GM18502 (cell line): ENCODE data around the gene LBP.
"Not testable (repeated sequence)": the region's sequence is repeated elsewhere in the genome, so short reads cannot be mapped to it uniquely, and the experiment has no call there.

Experiments
- ATAC-seq: cut with Tn5 transposase; IDR thresholded peaks from one replicate; pipeline ENCODE4 v1.9.1; 2021; ENCODE audit warnings: mild to moderate bottlenecking; ENCODE audit not compliant: unreplicated experiment, poor library complexity

LBP gene

GRCh38 chr20:38346247-38346651 is at the start of gene LBP:
Gene LBP, plus strand, starts transcription at chr20:38346482. Its CDS starts 35 bp downstream, at chr20:38346517.
- ATAC-seq, result no peak

- no peak for ATAC-seq
Observed at GRCh38 chr20:38297916-38298674, 48.2 kb upstream of the LBP start.

GRCh38 chr20:38298768-38299288 is 47.5 kb upstream of the LBP start:
- no peak for ATAC-seq

- ATAC-seq, result no peak
Observed at GRCh38 chr20:38299963-38300362, 46.3 kb upstream of the LBP start.

- ATAC-seq, result no peak
Observed at GRCh38 chr20:38300438-38300837, 45.8 kb upstream of the LBP start.

GRCh38 chr20:38301309-38301708 is 45.0 kb upstream of the LBP start:
- no peak for ATAC-seq

- ATAC-seq, result no peak
Observed at GRCh38 chr20:38302786-38303185, 43.5 kb upstream of the LBP start.

- no peak for ATAC-seq
Observed at GRCh38 chr20:38303908-38304379, 42.3 kb upstream of the LBP start, which contains the start of gene BPI. Gene BPI, plus strand, starts transcription at chr20:38304156. Its CDS starts 68 bp downstream, at chr20:38304224.

GRCh38 chr20:38304845-38305447 is 41.3 kb upstream of the LBP start:
- no peak for ATAC-seq

- ATAC-seq, result no peak
Observed at GRCh38 chr20:38305541-38305940, 40.7 kb upstream of the LBP start.

- ATAC-seq, result no peak
Observed at GRCh38 chr20:38306379-38306778, 39.9 kb upstream of the LBP start.

- ATAC-seq, result no peak
Observed at GRCh38 chr20:38307371-38308046, 38.8 kb upstream of the LBP start.

GRCh38 chr20:38308047-38308438 is 38.2 kb upstream of the LBP start:
- no peak for ATAC-seq

GRCh38 chr20:38308447-38308846 is 37.8 kb upstream of the LBP start:
- no peak for ATAC-seq

GRCh38 chr20:38311091-38311490 is 35.2 kb upstream of the LBP start:
- no peak for ATAC-seq

- no peak for ATAC-seq
Observed at GRCh38 chr20:38311491-38311890, 34.8 kb upstream of the LBP start.

- ATAC-seq, result no peak
Observed at GRCh38 chr20:38313676-38314075, 32.6 kb upstream of the LBP start.

GRCh38 chr20:38314350-38314749 is 31.9 kb upstream of the LBP start:
- not testable (repeated sequence) for ATAC-seq

- ATAC-seq, result no peak
Observed at GRCh38 chr20:38315290-38315966, 30.9 kb upstream of the LBP start.

GRCh38 chr20:38316341-38316740 is 29.9 kb upstream of the LBP start:
- ATAC-seq, result no peak
